Mesangial cell (primary cell): ENCODE data around the gene ZNF480. TPM values are rescaled to one million over a fixed set of nuclear protein-coding genes. Genes with fewer than 3 reads are reported as not detected.

Experiments used
- total RNA-seq: library from RNA; depleted of rRNA; stranded (reverse); fragments of >200 nt; gene quantifications from 2 replicates; pipeline ENCODE4 v1.2.3, GENCODE V29; 2015

The ZNF480 gene
- 3.9 and 9.0 TPM in 2 replicates for total RNA-seq

DNA sequence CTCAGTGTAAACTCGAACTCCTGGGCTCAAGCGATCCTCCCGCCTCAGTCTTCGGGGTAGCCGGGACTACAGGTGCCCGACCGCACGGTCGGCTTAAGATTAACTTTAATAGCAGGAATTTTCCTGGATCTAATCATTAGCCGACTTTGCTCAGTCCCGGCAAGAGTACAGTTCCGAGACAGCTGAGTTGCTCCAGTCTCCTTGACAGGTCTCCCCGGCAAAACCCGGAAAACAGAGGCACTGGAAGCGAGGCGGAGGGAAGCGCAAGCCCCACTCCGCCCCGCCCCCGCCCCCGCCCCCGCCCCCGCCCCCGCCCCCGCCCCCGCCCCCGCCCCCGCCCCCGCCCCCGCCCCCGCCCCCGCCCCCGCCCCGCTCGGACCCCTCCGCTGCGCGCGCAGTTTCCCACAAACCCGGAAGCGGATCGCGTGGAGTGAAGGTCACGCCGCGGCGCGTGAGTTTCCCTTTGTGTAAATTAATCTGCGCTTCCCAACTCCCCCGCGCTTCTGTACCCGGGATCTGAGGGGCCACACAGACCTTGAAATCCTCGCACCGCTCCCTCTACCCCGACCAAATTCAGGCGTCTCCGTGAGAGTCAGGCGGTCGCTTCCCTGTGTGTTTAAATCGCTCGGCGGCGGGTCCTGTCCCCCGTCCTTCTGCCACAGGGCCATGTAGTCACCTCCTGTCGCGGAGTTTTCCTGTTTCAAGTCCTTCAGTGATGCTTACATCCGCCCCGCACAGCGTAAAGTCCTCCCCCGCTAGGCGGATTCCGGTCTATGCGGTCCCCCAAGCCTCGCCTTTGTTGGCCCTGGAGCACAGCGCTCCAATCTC is at the start of gene ZNF480:
TSS of gene ZNF480 (plus strand) at position 397 of the 828 bp plus-strand sequence. CDS start 3,244 bp downstream, outside the sequence.

DNA sequence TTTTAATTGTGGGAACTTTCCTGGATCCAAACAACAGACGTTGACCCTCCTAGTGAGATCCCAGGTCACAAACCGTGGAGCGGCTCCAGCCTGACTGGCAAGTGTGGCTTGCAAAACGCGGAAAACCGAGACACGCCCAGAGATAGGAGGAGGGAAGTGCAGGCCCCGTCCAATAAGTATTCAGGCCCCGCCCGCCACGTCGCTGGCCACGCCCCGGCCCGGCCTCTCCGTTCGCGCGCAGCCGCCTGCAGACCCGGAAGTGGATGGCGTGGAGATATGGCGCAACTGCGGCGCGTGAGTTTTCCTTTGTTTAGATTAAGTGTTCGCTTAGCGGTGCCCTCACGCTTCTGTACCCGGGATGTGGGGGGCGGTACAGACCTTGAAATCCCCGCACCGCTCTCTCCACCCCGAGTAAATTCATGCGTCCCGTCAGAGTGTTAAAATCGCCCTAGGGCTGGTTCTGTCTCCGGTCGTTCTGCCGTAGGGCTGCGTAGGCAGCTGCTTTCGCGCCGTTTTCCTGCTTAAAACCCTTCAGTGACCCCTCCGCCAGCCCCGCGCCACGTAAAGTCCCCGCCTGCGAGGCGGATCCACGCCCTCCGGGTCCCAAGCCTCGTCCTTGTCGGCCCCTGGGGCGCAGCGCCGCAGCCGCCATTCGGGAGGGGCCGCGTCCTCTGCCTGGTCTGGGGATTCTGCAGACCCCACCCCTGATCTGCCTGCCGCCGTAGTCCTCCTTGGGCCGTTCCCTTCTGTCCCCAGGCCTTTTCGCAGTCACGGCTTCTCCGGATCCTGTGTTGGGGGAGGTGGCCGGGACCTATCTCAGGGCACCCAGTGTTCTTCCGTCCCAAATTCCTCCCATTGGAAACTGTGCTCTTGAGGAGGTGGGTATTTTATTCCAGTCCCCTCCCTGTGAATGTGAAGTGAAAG is 27.4 kb upstream of the ZNF480 start, which contains the start of gene ZNF766:
TSS of gene ZNF766 (plus strand) at position 250 of the 924 bp plus-strand sequence. CDS start at position 277, 27 bp downstream.

GRCh38 chr19:52336117-52336790 is 39.3 kb downstream of the ZNF480 start, which contains the start of gene ZNF610:
TSS of gene ZNF610 (plus strand) at chr19:52336243. CDS start at chr19:52349173, 12,930 bp downstream.

DNA sequence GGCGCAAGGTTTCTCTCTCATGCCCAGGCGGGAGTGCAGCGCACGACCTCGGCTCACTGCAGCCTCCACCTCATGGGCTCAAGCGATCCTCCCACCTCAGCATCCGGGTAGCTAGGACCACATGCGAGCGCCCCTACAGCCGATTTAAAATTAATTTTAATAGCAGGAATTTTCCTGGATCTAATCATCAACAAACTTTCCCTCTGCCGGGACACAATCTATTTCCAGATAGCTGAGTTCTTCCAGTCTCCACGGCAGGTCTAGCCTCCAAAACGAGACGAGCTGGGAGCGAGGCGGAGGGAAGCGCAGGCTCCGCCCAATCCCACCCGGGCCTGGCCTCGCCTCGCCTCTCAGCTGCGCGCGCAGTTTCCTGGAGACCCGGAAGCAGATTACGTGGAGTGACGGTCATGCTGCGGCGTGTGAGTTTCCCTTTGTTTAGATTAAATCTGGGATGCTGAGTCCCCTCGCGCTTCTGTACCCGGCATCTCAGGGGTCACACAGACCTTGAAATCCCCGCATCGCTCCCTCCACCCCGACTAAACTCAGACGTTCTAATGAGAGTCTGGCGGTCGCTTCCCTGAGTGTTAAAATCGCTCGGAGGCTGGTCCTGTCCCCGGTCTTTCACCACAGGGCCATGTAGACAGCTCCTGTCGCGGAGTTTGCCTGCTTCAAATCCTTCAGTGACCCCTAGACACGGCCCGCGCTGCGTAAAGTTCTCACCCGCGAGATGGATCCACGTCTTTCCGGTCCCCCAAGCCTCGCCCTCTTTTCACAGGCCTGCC is 72.8 kb downstream of the ZNF480 start, which contains the start of gene ZNF880:
TSS of gene ZNF880 (plus strand) at position 365 of the 782 bp plus-strand sequence. CDS start at position 408, 43 bp downstream.

Other genes starting within 250 kb of the ZNF480 start
- gene ZNF432, start 248.3 kb upstream of the ZNF480 start, total RNA-seq, result 2.1 and 3.4 TPM in 2 replicates
- gene ZNF841, start 201.4 kb upstream of the ZNF480 start, total RNA-seq, result 4.2 TPM in 2 replicates
- gene ZNF616, start 157.2 kb upstream of the ZNF480 start, total RNA-seq, result 3.3 and 4.4 TPM in 2 replicates
- gene ZNF836, start 125.5 kb upstream of the ZNF480 start, total RNA-seq, result 2.0 and 2.2 TPM in 2 replicates
- gene PPP2R1A, start 107.1 kb upstream of the ZNF480 start, total RNA-seq, result 265 and 317 TPM in 2 replicates
- gene ZNF766, start 27.6 kb upstream of the ZNF480 start, total RNA-seq, result 6.5 and 7.2 TPM in 2 replicates
- gene ZNF610, start 39.1 kb downstream of the ZNF480 start, total RNA-seq, result 0.65 and 2.2 TPM in 2 replicates
- 10.6 and 18.4 TPM in 2 replicates for gene ZNF880, start 72.8 kb downstream of the ZNF480 start, total RNA-seq
- gene ZNF528, start 100.7 kb downstream of the ZNF480 start, total RNA-seq, result 1.8 and 5.2 TPM in 2 replicates
- gene ZNF534, start 132.0 kb downstream of the ZNF480 start, total RNA-seq, result not detected in 2 replicates
- gene ZNF578, start 156.4 kb downstream of the ZNF480 start, total RNA-seq, result 0.16 and 1.4 TPM in 2 replicates
- 6.0 and 6.7 TPM in 2 replicates for gene ZNF808, start 230.5 kb downstream of the ZNF480 start, total RNA-seq